Thyroid gland (tissue), 4 donors: ENCODE results near the gene FBXO40.

Experiments used
- POLR2A ChIP-seq, 2 donors: fragments of 450-650 bp; IDR thresholded peaks; one replicate each; pipeline ENCODE4 v1.6.1; 2017; ENCODE audit warnings: antibody characterized with exemption in 2 of 2, mild to moderate bottlenecking in 2 of 2, moderate library complexity in 1 of 2
- TF ChIP-seq, protein P1 (sequence below), 6 experiments: fragments of 200-600 bp in 3 of 6; fragments of 450-650 bp in 3 of 6; sonication (generic) in 3 of 6; IDR thresholded peaks; one replicate each; pipeline ENCODE4 v1.5.1; 2016 to 2019; ENCODE audit warnings: antibody characterized with exemption in 6 of 6, mild to moderate bottlenecking in 2 of 6, inconsistent platforms in 1 of 6, moderate library complexity in 1 of 6

GRCh38 chr3:121606106-121606505 is 12.9 kb downstream of the FBXO40 start:
- TF ChIP-seq, protein P1, sequence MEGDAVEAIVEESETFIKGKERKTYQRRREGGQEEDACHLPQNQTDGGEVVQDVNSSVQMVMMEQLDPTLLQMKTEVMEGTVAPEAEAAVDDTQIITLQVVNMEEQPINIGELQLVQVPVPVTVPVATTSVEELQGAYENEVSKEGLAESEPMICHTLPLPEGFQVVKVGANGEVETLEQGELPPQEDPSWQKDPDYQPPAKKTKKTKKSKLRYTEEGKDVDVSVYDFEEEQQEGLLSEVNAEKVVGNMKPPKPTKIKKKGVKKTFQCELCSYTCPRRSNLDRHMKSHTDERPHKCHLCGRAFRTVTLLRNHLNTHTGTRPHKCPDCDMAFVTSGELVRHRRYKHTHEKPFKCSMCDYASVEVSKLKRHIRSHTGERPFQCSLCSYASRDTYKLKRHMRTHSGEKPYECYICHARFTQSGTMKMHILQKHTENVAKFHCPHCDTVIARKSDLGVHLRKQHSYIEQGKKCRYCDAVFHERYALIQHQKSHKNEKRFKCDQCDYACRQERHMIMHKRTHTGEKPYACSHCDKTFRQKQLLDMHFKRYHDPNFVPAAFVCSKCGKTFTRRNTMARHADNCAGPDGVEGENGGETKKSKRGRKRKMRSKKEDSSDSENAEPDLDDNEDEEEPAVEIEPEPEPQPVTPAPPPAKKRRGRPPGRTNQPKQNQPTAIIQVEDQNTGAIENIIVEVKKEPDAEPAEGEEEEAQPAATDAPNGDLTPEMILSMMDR (IDR thresholded peaks at IDR 0.05): no peak
- no peak for TF ChIP-seq POLR2A (IDR thresholded peaks at IDR 0.05)
